K562 (cell line): ENCODE data around the gene TNFRSF13B. TPM values are rescaled to one million over a fixed set of nuclear protein-coding genes. Genes with fewer than 3 reads are reported as not detected.

Experiments
- ATAC-seq: fragments of 200-7000 bp; cut with Tn5 transposase; 3 replicates; pipeline ENCODE4 v1.9.1; 2020; ENCODE audit warnings: moderate library complexity
- BruUV-seq: library from RNA; stranded (reverse); fragments of 400-500 nt; replicated peaks from 2 replicates; lab custom pipeline; 2021; lab: Mats Ljungman, UMichigan
- CTCF ChIA-PET: fragments of 300-600 bp; formaldehyde crosslinking; extraction: SDS; loops from one replicate; lab custom pipeline; 2021; ENCODE audit warnings: low intra/inter-chr PET ratio; lab: Yijun Ruan, JAX
- POLR2A ChIA-PET: fragments of 300-600, 350-650 bp; sonication (Branson Sonifier 250); formaldehyde crosslinking; extraction: SDS; loops from one replicate; lab custom pipeline; 2021; ENCODE audit warnings: antibody characterized with exemption, inconsistent platforms; lab: Yijun Ruan, JAX
- DNase-seq, 4 experiments: peaks; one replicate each; pipeline versions ENCODE4 v3.0.0 to v3.0.0-alpha.2; 2011 to 2018; ENCODE audit warnings: low spot score in 3 of 4, mixed read lengths in 3 of 4; ENCODE audit errors: extremely low read depth in 1 of 4
- FAIRE-seq: peaks from 2 replicates; lab custom pipeline; 2011; peaks lifted over from hg19 to GRCh38; lab: Jason Lieb, UNC
- H2AFZ ChIP-seq: 2 replicates; pipeline ENCODE4 v1.6.0; 2011; ENCODE audit warnings: low read depth, low read length, control low read depth, inconsistent platforms
- H3K27ac ChIP-seq: fragments of 200-600 bp; 3 replicates; pipeline ENCODE4 v1.8.0; 2011; ENCODE audit warnings: low read depth, mild to moderate bottlenecking, control low read depth, inconsistent platforms, low read length, moderate library complexity, mixed read lengths; ENCODE audit errors: extremely low read depth
- H3K27me3 ChIP-seq, 2 experiments: fragments of 300-600 bp in 1 of 2; 2 replicates in 1 of 2; 3 replicates in 1 of 2; pipeline versions ENCODE4 v1.6.0 to v1.8.0; 2011; ENCODE audit warnings: inconsistent platforms in 2 of 2, low read length in 2 of 2, mild to moderate bottlenecking in 1 of 2, mixed read lengths in 1 of 2, moderate library complexity in 1 of 2; ENCODE audit not compliant: control insufficient read depth in 2 of 2, insufficient read depth in 2 of 2
- H3K36me3 ChIP-seq: fragments of 300-600 bp; 3 replicates; pipeline ENCODE4 v1.8.0; 2011; ENCODE audit warnings: mild to moderate bottlenecking, low read length, inconsistent platforms; ENCODE audit not compliant: control insufficient read depth, insufficient read depth
- H3K4me1 ChIP-seq, 2 experiments: fragments of 200-600 bp in 1 of 2; replicated peaks in 1 of 2; 2 replicates in 1 of 2; 3 replicates in 1 of 2; pipeline versions ENCODE4 v1.5.1 to v1.8.0; 2011; ENCODE audit warnings: inconsistent platforms in 2 of 2, low read length in 2 of 2, mild to moderate bottlenecking in 1 of 2, mixed read lengths in 1 of 2, moderate library complexity in 1 of 2; ENCODE audit not compliant: control insufficient read depth in 2 of 2, insufficient read depth in 2 of 2
- H3K4me2 ChIP-seq: 2 replicates; pipeline ENCODE4 v1.6.1; 2011; ENCODE audit warnings: low read length, control low read depth, inconsistent platforms, mixed read lengths; ENCODE audit not compliant: insufficient read depth
- H3K4me3 ChIP-seq: fragments of 200-600 bp; sonication (generic), shearing (Covaris generic); 2 replicates; pipeline ENCODE4 v1.5.1; 2016; ENCODE audit warnings: control low read depth, inconsistent platforms
- H3K79me2 ChIP-seq: fragments of 200-600 bp; 3 replicates; pipeline ENCODE4 v1.8.0; 2011; ENCODE audit warnings: low read length, inconsistent platforms; ENCODE audit not compliant: control insufficient read depth, insufficient read depth
- H3K9ac ChIP-seq, 2 experiments: 2 replicates each; pipeline versions ENCODE4 v1.6.0 to v1.6.1; 2011; ENCODE audit warnings: low read depth in 2 of 2, low read length in 2 of 2, control low read depth in 1 of 2, inconsistent platforms in 1 of 2, mild to moderate bottlenecking in 1 of 2, mixed read lengths in 1 of 2; ENCODE audit not compliant: insufficient read depth in 1 of 2
- H3K9me1 ChIP-seq: one replicate; pipeline ENCODE4 v1.6.0; 2011; ENCODE audit warnings: inconsistent platforms, mild to moderate bottlenecking, low read length, moderate library complexity; ENCODE audit not compliant: control insufficient read depth, insufficient read depth
- H3K9me3 ChIP-seq: replicated peaks from 2 replicates; pipeline ENCODE4 v1.5.1; 2011; ENCODE audit warnings: low read depth, low read length, inconsistent platforms; ENCODE audit not compliant: control insufficient read depth, insufficient read depth
- H4K20me1 ChIP-seq: replicated peaks from 2 replicates; pipeline ENCODE4 v1.6.1; 2011; ENCODE audit warnings: low read length, inconsistent platforms, mixed read lengths; ENCODE audit not compliant: control insufficient read depth, insufficient read depth
- CREBBP ChIP-seq: IDR thresholded peaks from one replicate; pipeline ENCODE4 v1.6.1; 2012; ENCODE audit warnings: low read depth, mild to moderate bottlenecking, control low read depth, inconsistent platforms, low read length
- CTBP1 ChIP-seq: fragments of 450-650 bp; IDR thresholded peaks from 2 replicates; pipeline ENCODE4 v1.6.1; 2016; ENCODE audit warnings: borderline replicate concordance
- CUX1 ChIP-seq: fragments of 200-800 bp; sonication (Bioruptor generic); IDR thresholded peaks from 2 replicates; pipeline ENCODE4 v1.6.1; 2016; ENCODE audit warnings: missing genetic modification characterization, missing compliant biosample characterization
- KDM2B ChIP-seq: fragments of 250-450 bp; sonication (Bioruptor Pico); IDR thresholded peaks from 2 replicates; pipeline ENCODE4 v1.8.0; 2021; ENCODE audit warnings: mild to moderate bottlenecking, moderate library complexity
- PTTG1 ChIP-seq: fragments of 450-650 bp; IDR thresholded peaks from 2 replicates; pipeline ENCODE4 v1.6.1; 2016; ENCODE audit warnings: low read depth, mild to moderate bottlenecking, missing genetic modification characterization, missing compliant biosample characterization
- TAL1 ChIP-seq: fragments of 450-650 bp; IDR thresholded peaks from 2 replicates; pipeline ENCODE4 v1.6.1; 2016; ENCODE audit warnings: mild to moderate bottlenecking
- ZNF3 ChIP-seq: fragments of 250-450 bp; sonication (Bioruptor Pico); IDR thresholded peaks from 2 replicates; pipeline ENCODE4 v1.5.0; 2021; ENCODE audit warnings: mild to moderate bottlenecking, moderate library complexity
- ZNF707 ChIP-seq: fragments of 250-450 bp; sonication (Bioruptor Pico); conservative IDR thresholded peaks from 2 replicates; pipeline ENCODE4 v1.8.0; 2022; ENCODE audit warnings: inconsistent platforms, mild to moderate bottlenecking, moderate library complexity
- WGBS: fragments of 100-300 bp; shearing (Covaris generic); methylation state at CpG from one replicate; pipeline ENCODE4 v1.1.6; 2016; ENCODE audit warnings: low coverage, mixed read lengths; ENCODE audit not compliant: insufficient coverage; ENCODE audit errors: missing lambda C conversion rate; 5-methylcytosine and 5-hydroxymethylcytosine counted together
- in situ Hi-C: fragments of 300-500 bp; cut with MboI; formaldehyde crosslinking; loops from 4 replicates; pipeline ENCODE4 v1.15.0; 2018; ENCODE audit warnings: inconsistent platforms, mixed read lengths
- intact Hi-C: fragments of 100-400 bp; cut with micrococcal nuclease; formaldehyde crosslinking; loops from 2 replicates; pipeline ENCODE4 v1.14.2; 2022
- polyA plus RNA-seq, 8 experiments: library from polyadenylated mRNA; depleted of rRNA in 4 of 8; stranded (reverse) in 5 of 8; unstranded in 3 of 8; fragments of >200 nt; fragmentation: Nextera tagmentation in 2 of 8; fragmentation: Illumina TruSeq in 1 of 8; extraction: Ambion mirVana in 2 of 8; extraction: Trizol in 1 of 8; gene quantifications; 2 replicates each; pipeline versions ENCODE4 v1.2.1 to v1.2.3, GENCODE V29; 2011 to 2014; ENCODE audit warnings: inconsistent platforms in 1 of 8, missing spikeins in 1 of 8
- total RNA-seq, 7 experiments: library from RNA; depleted of rRNA in 6 of 7; stranded (reverse); fragments of >200 nt in 6 of 7; fragmentation: Illumina TruSeq in 2 of 7; extraction: Trizol in 2 of 7; gene quantifications; 2 replicates each; pipeline versions ENCODE4 v1.2.1 to v1.2.3, GENCODE V29; 2011 to 2021; ENCODE audit warnings: low replicate concordance in 1 of 7
- TF ChIP-seq, protein P1 (sequence below): fragments of 450-650 bp; IDR thresholded peaks from 2 replicates; pipeline ENCODE4 v1.6.1; 2016; ENCODE audit warnings: low read depth

Gene TNFRSF13B
- total and polyA plus RNA-seq, 9 of the 15 experiments (the other 6 are each of a cell fraction or from before 2014, with no cell fraction given), result not detected

GRCh38 chr17:16943541-16944333, 28.2 kb downstream of the TNFRSF13B start:
- DNase-seq, result no peak
- intact Hi-C loops, result no loop called here
- TF ChIP-seq CUX1 (CRISPR knock-in tag), result no peak
- TF ChIP-seq PTTG1 (tag), result no peak
- TF ChIP-seq KDM2B (CRISPR knock-in tag), result no peak
- TF ChIP-seq ZNF3 (CRISPR knock-in tag), result no peak
- TF ChIP-seq, protein P1, sequence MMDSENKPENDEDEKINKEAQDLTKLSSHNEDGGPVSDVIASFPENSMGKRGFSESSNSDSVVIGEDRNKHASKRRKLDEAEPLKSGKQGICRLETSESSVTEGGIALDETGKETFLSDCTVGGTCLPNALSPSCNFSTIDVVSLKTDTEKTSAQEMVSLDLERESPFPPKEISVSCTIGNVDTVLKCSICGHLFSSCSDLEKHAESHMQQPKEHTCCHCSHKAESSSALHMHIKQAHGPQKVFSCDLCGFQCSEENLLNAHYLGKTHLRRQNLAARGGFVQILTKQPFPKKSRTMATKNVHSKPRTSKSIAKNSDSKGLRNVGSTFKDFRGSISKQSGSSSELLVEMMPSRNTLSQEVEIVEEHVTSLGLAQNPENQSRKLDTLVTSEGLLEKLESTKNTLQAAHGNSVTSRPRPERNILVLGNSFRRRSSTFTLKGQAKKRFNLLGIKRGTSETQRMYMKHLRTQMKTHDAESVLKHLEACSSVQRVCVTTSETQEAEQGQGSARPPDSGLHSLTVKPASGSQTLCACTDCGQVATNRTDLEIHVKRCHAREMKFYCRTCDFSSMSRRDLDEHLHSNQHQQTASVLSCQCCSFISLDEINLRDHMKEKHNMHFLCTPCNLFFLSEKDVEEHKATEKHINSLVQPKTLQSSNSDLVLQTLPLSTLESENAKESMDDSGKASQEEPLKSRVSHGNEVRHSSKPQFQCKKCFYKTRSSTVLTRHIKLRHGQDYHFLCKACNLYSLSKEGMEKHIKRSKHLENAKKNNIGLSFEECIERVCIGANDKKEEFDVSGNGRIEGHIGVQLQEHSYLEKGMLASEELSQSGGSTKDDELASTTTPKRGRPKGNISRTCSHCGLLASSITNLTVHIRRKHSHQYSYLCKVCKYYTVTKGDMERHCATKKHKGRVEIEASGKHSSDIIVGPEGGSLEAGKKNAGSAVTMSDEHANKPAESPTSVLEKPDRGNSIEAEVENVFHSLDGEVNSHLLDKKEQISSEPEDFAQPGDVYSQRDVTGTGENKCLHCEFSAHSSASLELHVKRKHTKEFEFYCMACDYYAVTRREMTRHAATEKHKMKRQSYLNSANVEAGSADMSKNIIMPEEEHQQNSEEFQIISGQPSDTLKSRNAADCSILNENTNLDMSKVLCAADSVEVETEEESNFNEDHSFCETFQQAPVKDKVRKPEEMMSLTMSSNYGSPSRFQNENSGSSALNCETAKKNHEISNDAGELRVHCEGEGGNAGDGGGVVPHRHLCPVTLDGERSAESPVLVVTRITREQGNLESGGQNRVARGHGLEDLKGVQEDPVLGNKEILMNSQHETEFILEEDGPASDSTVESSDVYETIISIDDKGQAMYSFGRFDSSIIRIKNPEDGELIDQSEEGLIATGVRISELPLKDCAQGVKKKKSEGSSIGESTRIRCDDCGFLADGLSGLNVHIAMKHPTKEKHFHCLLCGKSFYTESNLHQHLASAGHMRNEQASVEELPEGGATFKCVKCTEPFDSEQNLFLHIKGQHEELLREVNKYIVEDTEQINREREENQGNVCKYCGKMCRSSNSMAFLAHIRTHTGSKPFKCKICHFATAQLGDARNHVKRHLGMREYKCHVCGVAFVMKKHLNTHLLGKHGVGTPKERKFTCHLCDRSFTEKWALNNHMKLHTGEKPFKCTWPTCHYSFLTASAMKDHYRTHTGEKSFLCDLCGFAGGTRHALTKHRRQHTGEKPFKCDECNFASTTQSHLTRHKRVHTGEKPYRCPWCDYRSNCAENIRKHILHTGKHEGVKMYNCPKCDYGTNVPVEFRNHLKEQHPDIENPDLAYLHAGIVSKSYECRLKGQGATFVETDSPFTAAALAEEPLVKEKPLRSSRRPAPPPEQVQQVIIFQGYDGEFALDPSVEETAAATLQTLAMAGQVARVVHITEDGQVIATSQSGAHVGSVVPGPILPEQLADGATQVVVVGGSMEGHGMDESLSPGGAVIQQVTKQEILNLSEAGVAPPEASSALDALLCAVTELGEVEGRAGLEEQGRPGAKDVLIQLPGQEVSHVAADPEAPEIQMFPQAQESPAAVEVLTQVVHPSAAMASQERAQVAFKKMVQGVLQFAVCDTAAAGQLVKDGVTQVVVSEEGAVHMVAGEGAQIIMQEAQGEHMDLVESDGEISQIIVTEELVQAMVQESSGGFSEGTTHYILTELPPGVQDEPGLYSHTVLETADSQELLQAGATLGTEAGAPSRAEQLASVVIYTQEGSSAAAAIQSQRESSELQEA, result no peak
- TF ChIP-seq CTBP1, result no peak
- no peak for TF ChIP-seq CREBBP
- TF ChIP-seq ZNF707, result no peak
- TF ChIP-seq TAL1, result no peak

More at GRCh38 chr17:16943541-16944333, 28.2 kb downstream of the TNFRSF13B start:
- H3K4me1 ChIP-seq, result no peaks in the 10 kb centered on the region; a peak in 1 of 5 replicates
- H4K20me1 ChIP-seq, result no peaks in the 10 kb centered on the region
- no peaks in the 10 kb centered on the region for H3K9me3 ChIP-seq
- H3K4me3 ChIP-seq, result no peak overlapping the region
- in situ Hi-C loops, result no loop called here
- H3K27me3 ChIP-seq, result peaks cover 0 to 54% of the 10 kb centered on the region in 2 experiments; a peak in 2 of 5 replicates
- no peaks in the 10 kb centered on the region for H3K9me1 ChIP-seq
- FAIRE-seq (no peak), ATAC-seq (no peak)
- no peaks in the 10 kb centered on the region for H3K36me3 ChIP-seq
- H3K27ac ChIP-seq, result no peak overlapping the region
- ChIA-PET CTCF (no interaction called here), POLR2A (no interaction called here)
- no peak overlapping the region for H3K9ac ChIP-seq
- no peak overlapping the region for H2AFZ ChIP-seq
- no TSS peak for BruUV-seq
- H3K79me2 ChIP-seq, result no peaks in the 10 kb centered on the region
- no peak overlapping the region for H3K4me2 ChIP-seq
- 0% methylated on average over 15 of the region's 16 CpGs for WGBS
